Myocyte (in vitro differentiated cells): ENCODE results near the gene CLIC5. TPM values are rescaled to one million over a fixed set of nuclear protein-coding genes. Genes with fewer than 3 reads are reported as not detected.

ENCODE experiments used
- DNase-seq: peaks from one replicate; pipeline ENCODE4 v3.0.0-alpha.2; 2012; ENCODE audit warnings: low read depth
- total RNA-seq: library from RNA; depleted of rRNA; stranded (reverse); fragments of >200 nt; gene quantifications from 2 replicates; pipeline ENCODE4 v1.2.3, GENCODE V29; 2014

Gene CLIC5
- total RNA-seq, 1 donor from 2014 or later = 0.03 TPM

DNA sequence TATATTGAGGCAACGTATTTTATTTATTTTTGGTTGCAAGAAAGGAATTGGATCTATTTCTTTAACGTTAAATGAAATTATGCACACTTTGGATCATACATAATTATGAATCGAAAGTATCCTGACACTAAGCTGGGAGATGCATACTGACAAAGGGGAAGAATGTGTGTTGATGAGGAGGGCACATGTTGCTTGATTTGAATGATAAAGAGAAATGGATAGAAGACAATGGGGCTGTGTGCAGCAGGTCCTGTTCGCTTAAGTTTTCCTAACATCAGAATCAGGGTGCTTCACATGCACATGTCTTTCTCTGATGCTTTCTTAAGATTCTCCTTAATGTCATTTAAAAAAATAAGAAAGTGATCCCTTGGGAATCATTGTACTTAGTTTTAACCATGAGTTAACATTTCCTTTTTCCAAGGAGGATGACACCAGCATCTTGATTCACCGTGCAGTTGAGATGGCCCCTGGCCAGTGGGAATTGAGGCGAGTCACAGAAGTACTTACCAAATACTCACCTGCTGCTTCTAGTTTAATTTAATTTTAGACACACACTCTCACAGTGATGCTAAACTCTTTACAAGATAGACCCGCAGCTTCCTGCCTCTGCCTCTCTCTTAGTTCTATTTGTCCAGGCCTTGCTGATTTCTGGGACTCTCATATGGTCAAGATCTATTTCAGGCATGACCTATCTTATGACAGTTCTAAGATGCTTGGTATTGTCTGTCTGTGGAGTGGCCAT, 116.5 kb downstream of the CLIC5 start:
- peak; percentile 7 for DNase-seq

GRCh38 chr6:45896783-45897441, 118.7 kb downstream of the CLIC5 start:
- DNase-seq = peak; percentile 66

DNA sequence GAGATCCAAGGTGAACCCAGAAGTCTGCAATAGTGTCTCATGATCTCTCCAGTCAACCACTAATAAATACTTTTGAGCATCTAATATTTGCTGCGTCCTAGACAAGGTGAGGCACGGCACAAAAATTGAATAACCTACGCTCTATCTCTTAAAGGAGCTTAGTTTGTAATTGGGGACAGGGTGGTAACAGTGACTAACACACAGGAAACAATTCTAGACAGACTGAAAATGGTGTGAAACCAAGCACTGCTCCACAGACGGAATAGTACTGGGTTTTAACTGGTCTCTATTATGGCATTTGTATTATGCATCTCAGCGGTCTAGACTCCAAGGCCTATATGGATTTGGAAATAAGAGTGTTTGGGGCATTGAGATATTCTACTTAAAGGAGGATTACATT, 120.1 kb downstream of the CLIC5 start:
- DNase-seq = no peak

DNA sequence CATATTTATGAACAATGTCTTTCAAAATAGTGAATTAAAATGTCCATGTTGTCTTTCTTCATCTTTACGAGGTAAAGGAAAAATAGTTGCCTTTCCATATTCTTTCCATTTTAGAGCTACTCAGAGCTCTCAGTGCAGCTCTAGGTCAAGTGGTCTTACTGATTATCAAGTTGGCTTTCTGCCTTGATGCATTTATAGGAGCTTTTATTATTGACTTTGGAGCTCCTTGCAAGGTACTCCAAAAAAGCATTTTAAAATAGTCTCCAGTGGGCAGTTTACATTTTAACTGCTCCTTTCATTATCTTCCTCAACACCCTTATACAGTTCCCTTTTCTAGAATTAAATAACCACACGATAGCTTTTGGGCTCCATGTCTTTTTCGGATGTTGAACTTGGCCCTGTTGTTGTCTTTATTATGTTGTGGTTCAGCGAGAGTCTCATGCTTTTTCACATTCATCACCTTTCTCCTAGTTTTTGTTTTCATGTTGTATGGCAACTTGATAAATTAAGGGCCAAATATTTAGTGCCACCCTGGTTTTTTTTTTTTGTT, 122.9 kb downstream of the CLIC5 start:
- no peak for DNase-seq

DNA sequence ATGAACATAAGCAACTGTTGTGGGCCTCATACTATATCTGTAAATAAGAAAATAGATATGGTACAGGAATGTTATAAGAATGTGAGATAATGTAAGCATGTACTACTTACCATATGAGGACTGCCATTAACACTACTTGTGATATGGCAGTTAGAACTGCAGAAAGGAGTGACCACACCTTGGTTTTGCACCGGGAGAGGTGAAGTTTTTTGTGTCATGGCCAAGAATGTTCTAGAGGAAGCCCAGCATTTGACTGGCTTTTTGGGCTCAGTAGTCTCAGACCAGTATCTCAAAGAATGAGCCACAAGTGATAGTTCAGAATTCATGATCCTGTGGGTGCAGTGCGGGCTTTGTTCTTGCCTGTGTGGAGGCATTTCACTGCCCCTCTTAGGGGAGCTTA, 123.5 kb downstream of the CLIC5 start:
- no peak for DNase-seq

DNA sequence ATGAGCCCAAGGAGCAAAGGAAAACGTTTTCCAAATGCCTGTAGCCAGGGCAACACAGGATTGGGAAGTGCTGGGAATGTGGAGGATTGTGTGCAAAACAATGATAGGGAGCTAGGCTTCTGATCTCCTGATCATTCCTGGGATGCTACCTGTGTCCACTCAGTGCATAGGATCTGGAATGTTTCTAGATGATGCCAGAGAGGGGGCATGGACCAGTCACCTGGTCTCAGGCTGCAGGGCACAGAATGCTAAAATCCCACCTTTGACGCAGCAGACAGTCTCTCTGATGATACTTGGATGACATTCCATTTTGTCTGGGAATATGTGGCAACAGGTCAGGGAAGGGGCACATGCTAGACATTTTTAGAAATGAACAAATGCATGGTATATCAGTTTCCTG, 128.9 kb downstream of the CLIC5 start:
- DNase-seq = peak; percentile 5

GRCh38 chr6:45884336-45884735, 131.3 kb downstream of the CLIC5 start:
- no peak for DNase-seq

DNA sequence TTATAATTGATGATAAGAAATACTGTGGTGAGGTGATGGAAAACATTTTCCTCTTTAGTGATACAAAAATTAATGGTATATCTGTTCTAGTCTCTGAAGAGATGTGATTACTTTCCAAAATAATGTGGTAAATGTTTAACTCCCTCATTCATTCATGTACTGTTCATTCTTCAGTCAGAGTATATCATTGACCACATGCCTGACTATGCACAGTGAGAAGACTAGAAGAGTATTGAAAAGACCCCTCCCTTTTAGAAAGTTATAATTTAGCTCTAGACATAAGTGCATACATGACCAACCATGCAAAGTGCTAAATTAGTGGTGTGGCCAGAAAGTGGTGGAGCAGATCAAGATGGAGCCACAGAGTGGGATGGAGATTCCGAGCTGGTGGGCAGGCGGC, 133.0 kb downstream of the CLIC5 start:
- DNase-seq = no peak

- peak; percentile 50 for DNase-seq
Observed at GRCh38 chr6:45881705-45882467, 133.8 kb downstream of the CLIC5 start.

DNA sequence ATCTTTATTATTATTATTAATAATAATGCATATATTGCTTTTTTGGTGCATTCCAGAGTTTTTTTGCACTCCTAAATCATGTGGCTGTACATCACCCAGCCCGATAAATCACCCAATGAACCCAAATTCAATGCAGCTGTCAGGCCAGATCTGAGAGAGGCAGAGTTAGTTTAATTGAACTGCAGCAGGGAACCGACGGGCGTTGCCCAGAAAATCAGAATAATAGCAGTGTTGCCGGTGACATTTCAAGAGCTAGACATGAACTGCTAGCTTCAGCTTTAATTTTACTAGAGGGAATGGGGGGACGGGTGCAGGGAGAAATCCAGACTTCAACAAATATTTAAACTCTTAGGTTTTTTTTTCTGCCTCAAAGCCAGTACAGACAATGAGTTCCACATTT, 135.0 kb downstream of the CLIC5 start:
- no peak for DNase-seq

DNA sequence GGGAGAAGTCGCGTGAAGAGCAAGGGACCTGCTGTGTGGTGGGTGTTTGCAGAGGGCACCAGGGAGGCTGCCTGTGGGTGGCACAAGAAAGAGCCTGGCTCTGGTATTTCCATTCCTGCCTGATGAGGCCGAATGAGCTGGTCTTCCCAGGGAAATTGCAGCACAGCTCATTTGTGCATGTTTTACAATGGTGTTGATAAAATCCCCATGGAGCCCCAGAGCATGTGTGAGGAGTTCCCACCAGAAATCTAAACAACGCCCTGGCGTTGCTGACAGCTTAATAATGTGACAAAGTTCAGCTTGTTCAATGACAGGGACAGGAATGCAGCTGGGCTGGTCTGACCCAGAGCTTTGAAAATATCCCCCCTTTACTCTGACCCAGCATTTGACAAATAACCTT, 135.5 kb downstream of the CLIC5 start:
- DNase-seq = no peak

- DNase-seq = no peak
Observed at GRCh38 chr6:45877970-45878590, 137.6 kb downstream of the CLIC5 start.

DNA sequence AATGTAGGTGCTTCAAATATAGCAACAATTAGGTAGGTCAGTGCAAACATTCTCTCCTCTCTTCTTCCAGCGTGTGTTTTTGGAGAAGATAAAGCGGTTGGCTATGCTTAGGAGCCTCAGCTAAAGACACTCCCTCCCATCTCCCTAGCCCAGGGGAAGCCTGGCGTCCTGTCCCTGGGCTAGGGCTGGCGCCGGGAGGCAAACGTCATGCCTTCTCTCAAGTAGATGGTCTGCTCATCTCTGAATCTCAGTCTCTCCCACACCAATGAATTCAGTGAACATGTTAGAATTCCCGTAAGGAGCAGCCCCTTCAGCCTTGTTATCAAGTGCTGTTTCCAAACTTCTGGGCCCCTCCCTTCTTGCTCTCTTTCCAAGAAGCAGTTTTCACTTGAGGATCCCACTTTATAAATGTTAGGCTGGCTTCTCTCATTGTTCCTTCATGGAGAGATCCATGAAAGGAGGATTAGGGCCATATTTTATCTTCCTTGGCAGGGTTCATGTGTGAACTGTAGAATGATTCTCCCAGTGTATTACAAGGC, 142.8 kb downstream of the CLIC5 start:
- DNase-seq = no peak

DNA sequence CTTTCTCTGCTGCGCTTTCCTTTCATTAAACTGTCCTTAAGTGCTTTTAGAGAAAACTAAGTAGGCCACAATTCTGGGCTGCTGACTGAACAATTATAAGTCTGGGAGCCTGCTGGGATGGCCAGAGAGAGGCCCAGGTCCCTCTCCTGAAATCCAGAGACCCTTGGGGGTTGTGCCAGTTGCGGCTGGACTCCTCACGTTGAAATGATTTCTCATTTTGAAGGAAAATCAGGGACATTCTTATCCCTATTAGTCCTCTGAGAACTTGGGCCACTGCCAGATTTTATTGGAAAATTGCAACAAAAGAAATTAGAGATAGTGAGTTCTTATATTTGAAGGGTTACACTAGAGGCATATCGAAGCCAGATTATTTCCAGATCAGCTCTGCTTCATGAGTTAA, 145.1 kb downstream of the CLIC5 start:
- DNase-seq = no peak

GRCh38 chr6:45864651-45865050, 151.0 kb downstream of the CLIC5 start:
- DNase-seq = no peak

GRCh38 chr6:45858691-45859090, 157.0 kb downstream of the CLIC5 start:
- DNase-seq = no peak

DNA sequence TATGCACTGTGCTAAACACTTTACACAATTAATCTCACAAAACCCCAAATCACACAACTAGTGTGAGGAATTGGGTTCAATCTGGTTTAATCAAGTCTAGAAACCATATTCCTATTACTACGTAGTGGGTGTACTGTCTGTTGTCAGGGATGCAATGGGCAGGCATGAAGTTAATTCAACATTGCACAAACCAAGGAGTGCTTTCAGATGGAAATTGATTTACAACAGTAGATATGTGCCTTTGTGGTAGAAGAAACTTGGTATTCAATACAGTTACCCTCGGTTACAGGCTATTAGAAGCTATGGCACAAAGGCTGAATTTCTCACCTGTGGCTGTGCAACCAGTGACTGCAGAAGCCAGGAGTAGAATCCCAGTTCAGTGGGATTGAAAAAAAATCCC, 157.8 kb downstream of the CLIC5 start:
- DNase-seq = no peak

DNA sequence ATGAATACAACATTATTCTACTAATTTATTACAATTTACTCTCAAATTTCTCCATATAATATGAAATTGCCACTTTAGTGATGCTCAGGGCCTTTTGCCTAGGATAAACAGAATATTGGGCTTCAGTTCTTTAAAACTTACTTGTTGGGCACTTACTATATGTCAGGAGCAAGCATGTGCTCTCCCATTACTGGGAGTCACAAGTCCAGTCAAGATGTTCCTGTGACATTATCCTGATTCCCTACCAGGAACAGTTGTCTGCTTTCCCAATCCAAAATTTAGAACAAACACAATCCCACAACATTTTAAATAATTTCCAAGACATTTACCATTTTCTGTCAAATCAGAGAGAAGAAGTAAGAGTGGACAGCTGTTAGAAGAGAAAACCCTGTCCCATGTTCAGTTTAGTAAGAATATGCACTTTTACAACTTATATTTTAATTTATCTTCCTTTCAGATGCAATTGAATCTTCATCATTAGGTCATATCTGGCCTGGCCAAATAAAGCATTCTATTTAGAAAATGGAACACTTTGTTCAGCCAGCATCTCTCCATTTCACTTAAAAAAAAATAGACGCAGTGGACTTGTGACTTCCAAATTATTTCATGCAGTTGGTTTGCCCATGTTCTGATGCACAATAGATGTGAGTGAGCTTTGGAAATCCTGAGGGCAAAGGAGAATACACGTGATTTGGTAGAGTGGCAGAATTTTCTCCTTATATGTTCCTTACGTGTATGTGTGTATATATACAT, 159.8 kb downstream of the CLIC5 start:
- DNase-seq = no peak

DNA sequence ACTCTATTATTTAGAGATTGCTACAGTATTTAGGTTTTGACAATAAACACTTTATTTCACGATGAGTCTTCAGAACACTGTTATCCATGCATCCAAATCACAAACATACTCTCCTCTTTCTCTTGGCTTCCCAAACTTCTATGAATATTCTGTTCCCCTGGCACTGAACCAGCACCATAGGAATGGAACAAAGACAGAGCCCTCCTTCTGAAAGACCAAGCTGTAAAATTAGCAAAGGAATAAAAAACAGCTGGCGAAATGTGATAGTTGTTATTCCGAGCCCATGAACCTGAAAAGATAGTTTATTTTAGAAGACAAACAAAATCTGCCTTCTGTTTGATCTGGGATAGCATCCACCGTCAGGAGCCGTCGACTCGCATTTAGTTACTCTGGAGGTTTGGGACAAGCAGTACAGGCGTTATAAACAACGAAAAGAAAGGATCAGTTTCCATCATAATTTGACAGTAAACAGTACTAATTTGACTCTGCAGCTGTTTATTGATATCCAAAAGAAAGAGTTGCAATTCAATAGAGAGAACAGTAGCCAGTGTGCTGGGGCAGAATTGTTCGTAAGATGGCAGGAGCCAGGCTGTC, 161.4 kb downstream of the CLIC5 start:
- no peak for DNase-seq

DNA sequence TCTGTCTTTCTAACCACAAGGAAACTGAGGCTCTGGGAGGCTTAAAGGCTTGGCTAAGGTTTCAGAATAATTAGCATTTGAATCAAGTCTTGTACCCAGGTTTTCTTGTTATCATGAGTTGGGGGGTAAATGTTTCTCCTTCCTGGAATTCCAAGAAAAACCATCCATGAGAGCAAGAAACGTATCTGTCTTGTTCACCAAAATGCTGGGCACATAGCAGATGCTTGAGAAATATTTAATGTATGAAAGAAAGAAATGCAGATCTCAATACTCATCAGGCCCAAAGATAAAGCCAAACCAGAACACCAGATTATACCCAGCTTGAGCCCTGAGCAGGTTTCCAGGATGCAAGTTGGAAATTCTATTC, 164.6 kb downstream of the CLIC5 start:
- no peak for DNase-seq
